Lower leg skin (tissue), 3 donors: Measurements from ENCODE around the gene NHERF1.

ENCODE experiments used
- POLR2A ChIP-seq, 2 donors: fragments of 450-650 bp; IDR thresholded peaks; one replicate each; pipeline ENCODE4 v1.6.1; 2016 to 2017; ENCODE audit warnings: antibody characterized with exemption in 2 of 2, mild to moderate bottlenecking in 1 of 2, moderate library complexity in 1 of 2
- TF ChIP-seq, protein P1 (sequence below), 3 donors: fragments of 450-650 bp; IDR thresholded peaks; one replicate each; pipeline ENCODE4 v1.5.1; 2016; ENCODE audit warnings: antibody characterized with exemption in 3 of 3, mild to moderate bottlenecking in 3 of 3, moderate library complexity in 2 of 3

DNA sequence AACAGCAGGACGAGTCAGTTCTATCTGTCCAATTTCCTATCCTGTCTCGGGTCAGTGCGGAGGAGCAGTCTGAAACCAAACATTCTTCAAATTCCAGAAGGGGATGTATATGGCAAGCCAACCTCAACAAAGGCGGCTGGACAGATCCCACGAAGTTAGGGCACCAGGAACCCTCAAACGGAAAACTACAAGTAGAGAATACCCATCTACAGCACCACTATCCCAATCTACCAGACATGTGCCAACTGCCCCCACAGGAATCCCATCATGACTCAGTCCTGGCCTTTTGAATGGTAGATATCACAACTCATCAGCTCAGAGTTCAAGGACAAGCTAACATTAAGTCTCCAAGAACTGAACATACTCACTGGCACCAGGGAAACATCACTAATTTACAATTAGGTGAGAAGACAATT is 25.5 kb downstream of the NHERF1 start:
- TF ChIP-seq, protein P1, sequence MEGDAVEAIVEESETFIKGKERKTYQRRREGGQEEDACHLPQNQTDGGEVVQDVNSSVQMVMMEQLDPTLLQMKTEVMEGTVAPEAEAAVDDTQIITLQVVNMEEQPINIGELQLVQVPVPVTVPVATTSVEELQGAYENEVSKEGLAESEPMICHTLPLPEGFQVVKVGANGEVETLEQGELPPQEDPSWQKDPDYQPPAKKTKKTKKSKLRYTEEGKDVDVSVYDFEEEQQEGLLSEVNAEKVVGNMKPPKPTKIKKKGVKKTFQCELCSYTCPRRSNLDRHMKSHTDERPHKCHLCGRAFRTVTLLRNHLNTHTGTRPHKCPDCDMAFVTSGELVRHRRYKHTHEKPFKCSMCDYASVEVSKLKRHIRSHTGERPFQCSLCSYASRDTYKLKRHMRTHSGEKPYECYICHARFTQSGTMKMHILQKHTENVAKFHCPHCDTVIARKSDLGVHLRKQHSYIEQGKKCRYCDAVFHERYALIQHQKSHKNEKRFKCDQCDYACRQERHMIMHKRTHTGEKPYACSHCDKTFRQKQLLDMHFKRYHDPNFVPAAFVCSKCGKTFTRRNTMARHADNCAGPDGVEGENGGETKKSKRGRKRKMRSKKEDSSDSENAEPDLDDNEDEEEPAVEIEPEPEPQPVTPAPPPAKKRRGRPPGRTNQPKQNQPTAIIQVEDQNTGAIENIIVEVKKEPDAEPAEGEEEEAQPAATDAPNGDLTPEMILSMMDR (IDR thresholded peaks at IDR 0.05), result no peak
- no peak for TF ChIP-seq POLR2A (IDR thresholded peaks at IDR 0.05)
